HG03139 (cell line): ENCODE results near the gene OCA2.
"Not testable (repeated sequence)": the region's sequence is repeated elsewhere in the genome, so short reads cannot be mapped to it uniquely, and the experiment has no call there.

Experiments
- ATAC-seq: cut with Tn5 transposase; IDR thresholded peaks from one replicate; pipeline ENCODE4 v1.9.1; 2021; ENCODE audit not compliant: unreplicated experiment

Gene OCA2

DNA sequence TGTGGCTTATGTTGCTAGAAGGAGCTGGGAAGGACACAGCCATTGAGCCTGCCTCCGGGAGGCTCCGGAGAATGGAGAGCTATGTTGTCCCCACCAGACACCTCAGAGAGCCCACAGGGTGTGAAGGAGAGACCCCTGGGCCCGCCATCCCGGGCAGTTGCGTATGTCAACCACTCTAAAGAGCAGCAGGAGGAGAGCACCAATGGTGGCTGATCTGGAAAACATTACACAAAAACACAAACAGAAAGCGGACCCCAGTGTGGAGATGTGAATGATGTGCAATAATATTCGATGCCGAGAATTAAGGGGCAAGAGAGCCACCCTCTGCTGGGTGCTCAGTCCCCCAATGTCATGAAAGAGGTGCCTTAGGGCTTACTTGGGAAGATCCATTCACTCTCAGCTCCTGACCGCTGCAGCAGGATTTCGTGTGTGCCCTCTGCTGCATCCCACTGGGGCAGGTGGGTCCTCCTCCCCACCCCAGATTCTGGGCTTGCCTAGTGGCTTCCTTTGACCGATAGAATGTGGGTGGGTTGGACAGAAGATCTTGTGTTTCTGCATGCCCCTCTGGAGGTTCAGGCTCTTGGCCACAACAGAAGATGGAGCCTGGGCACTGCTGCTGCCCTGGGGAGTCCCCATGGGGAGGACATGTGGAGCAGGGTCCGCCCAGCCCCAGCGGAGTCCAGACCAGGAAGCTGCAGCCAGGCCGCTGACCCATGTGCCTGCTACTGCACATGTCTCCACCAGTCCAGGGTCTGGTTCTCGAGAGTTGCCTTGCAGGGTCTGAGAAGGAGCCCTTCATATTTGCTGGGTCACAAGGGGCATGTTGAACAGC lies 245.3 kb downstream of the OCA2 start:
- ATAC-seq: no peak

GRCh38 chr15:27851858-27852210 lies 247.3 kb downstream of the OCA2 start:
- no peak for ATAC-seq

DNA sequence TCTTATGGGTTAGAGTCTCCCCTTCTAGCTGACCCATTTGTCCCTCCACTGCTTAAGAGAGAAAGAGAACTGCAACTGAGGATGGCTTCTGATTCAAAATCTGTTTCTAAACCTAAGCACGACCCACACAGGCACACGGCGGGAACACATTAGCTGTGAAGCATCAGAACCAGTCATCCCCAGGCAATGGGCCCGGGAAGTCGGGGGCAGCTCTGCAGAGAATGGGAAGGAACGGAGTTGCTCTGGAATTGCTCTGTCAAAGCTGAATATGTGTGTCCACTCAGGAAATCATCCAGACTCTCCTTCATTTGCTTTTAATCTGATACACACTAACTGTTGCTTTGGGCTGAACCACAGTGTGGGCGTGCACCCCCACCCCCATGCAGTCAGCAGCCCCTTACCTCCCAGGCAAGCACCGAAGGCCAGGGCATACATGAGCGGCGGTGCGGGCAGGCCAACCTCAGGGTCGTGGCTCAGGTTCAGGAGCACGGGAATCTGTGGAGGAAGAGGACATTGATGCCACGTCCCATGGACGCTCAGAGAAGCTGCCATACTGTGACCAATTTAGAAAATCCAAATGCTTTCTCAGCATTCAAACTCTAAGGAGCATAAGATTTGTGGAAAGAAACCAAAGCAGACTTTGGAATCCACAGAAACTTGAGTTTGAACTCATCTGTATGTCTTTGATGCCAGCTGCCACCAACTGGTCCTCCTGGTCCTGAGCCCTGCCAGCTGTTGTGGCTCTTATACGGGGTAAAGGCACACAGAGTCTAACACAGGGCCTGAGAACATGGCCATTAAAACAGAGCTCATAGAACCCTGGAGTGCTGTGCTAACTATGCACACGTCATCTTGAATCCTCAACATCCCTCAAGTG lies 247.9 kb downstream of the OCA2 start:
- no peak for ATAC-seq

DNA sequence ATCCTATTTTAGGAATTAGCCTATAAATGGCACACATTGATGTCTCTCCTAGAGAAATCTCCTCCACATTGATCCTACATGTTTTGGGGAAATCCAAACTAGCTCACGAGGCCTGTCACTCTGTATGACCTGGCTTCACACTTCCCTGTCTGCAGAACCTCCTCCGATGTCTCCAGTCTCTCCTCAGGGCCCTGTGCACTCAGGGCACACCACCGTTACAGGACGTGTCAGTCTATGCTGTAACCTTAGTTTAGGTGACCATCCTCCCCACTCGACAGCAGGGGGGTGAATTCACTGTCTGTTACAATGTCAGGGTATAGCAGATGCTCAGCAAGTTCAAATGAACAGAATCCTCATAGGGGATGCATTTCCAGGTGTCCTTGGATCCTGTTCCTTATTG lies 249.1 kb downstream of the OCA2 start:
- ATAC-seq: no peak

- ATAC-seq: not testable (repeated sequence)
These were observed 250.2 kb downstream of the OCA2 start for GRCh38 chr15:27848936-27849335.

GRCh38 chr15:27847775-27848710 lies 251.1 kb downstream of the OCA2 start:
- ATAC-seq: no peak

DNA sequence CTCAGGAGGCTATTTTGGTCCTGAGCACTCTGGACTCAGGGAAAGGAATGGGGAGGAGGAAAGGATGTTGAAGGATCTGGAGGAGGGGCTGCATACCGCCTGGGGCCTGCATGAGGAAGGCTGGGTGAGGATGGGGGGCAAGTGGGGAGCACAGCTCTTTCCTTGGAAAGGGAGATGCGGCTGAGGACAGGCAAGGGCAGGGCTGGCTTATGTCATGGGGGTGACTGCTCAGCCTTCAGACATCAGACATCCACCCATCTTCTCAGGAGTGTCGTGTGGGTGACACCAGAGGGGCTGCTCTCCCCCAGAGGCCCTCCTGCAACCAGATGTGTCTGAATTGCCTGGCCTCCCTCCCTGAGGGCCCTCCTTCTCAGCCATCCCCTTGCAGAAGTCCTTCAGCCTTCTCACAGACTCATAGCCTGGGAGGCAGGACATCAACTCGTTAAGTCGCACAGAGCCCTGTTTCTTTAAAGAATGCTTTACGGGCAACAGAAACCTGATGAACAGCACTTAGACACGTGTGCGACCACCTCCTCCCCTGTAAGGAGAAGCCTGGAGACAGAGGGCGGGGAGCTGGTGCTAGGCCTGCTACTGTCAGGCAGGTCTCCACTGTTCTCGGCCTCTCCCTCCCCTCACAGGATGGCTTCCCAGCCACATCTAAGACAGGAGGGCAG lies 252.3 kb downstream of the OCA2 start:
- no peak for ATAC-seq

GRCh38 chr15:27845535-27846369 lies 253.4 kb downstream of the OCA2 start:
- ATAC-seq: no peak

GRCh38 chr15:27844018-27844666 lies 255.0 kb downstream of the OCA2 start:
- no peak for ATAC-seq

DNA sequence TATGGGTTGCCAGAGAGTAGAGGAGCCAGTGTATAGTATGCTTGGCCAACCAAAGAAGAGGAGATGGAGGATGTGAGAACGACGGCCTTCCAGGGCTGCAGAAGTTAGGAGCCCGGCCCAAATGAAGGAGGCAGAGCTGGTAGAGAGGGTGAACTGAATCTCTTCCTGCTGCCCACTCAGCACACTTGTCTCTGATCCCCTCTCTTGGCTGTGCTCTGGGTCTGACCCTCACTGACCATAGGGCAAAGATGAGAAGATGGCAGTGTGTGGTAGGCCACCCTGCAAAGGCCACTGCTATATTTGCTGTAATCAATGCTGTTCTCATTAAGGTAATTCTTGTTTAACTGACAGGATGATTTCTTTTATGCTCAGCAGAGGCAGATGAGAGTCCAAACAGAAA lies 256.0 kb downstream of the OCA2 start:
- ATAC-seq: no peak

DNA sequence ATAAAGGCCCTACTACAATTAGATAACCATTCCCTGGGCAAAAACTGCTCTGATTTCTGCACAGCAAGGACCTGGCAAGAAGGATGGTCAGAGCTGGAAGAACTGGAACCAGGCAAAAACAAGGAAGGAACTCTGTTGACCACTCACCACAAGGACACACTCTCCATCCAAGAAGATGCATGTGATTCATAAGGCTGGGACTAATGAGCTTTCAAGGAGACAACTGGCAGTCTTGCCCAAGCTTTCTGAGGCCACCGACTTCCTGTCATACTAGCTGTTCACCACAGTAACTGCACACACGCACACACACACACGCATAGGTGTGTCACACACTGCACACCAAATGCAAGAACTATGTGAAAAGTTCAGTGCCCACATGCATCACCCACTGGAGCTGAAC lies 256.6 kb downstream of the OCA2 start:
- ATAC-seq: no peak

DNA sequence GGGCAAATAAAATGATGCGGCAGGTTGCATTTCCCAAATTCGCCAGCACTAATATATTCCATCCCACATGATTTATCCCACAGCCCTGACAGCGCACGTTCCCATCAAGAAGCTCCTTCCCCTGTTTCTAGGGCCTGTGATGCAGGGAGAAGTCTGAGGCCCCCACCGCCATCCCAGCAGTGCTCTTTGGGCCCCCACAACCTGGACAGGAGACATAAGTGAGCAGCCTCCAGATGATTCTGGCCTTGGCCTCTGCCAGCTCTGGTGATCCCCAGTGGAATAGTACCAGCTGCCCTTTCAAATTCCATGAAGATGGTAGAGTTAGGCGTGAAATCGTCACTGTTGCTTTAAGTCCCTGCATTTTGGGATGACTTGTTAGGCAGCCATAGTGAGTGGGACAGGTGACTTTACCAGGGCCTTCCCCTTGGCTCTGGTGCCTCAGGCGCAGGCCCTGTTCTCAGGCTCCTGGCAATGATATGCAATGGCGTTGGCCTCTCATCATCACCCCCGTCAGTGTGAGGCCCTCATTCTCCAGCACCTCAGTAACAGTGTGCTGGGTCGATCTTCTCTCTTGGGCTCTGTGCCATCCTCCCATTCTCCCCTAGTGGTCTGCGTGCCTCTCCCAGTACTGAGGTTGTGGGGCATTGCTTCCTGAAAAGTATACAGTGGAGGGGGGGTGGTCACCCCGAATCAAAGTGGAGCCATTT lies 263.7 kb downstream of the OCA2 start:
- no peak for ATAC-seq

GRCh38 chr15:27834684-27835083 lies 264.4 kb downstream of the OCA2 start:
- no peak for ATAC-seq

DNA sequence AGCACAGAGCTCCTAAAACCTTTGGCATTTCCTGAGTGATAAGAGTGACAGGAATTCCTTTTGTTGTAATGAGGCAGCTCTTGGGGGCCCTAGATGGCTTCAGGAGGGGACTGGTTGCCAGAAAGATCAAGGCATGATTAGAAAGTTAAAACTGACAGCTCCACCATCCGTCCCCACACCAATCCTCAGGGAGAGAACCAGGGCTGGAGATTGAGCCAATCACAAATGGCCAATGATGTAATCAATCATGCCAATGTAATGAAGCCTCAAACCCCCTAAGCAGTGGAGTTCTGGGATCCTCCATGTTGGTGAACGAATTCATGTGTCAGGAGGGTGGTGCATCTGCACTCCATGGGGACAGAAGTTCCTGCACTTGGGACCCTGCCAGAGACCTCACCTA lies 265.1 kb downstream of the OCA2 start:
- ATAC-seq: no peak

- ATAC-seq: no peak
These were observed 265.9 kb downstream of the OCA2 start for GRCh38 chr15:27833178-27833577.

DNA sequence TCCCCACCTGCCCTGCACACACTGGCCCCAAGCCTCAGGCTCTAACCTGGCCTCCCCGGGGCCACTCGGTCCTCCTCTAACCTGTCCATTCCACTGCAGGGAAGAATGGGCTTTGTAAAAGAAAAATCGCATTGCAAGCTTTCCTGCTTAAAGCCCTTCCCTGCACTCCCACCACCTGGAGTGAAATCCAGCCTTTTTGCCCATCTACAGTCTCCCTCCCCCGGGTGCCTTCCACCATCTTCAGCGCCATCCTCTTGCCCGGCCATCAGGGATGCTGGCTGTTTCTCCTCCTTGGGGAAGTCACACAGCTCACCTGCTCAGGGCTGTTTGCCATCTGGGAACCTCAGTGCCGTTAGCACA lies 266.9 kb downstream of the OCA2 start:
- no peak for ATAC-seq

DNA sequence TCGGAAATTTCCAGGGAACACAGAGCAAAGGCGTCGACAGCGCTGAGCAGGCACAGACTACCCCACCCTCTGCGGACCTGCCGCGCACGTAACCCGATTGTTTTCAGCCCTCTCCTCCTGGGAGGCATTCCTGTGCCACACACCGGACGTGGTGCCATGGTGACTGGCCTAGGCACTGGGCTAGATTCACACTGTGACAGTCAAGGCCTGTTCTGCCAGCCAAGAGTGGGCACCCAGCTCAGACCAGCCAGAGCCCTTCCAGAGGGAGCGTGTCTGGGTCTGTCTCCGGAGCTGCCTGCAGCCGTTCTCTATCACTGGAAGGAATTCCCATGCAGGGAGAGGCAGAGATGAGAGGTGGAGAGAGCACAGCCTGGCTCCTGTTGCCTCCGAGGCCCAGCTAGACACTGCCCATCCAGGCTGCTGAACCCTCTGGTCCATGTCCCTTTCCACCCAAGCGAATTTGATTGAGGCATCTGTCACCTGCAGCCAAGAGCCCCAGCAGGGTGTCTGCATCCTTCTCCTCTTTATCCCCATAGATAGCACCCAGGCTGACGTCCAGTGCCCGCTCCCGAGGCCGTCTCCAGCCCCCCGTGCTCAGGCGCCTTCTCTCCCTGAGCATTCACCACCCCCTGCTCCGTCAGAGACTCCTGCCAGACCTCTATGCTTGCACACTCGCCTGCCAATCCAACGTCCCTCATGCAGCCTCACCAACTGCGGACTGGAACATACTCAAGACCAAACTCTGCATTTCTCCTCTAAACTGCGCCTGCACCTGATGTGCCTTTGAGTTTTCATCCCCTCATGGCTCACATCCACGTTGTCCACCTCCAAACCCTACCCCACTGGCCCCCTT lies 267.5 kb downstream of the OCA2 start:
- no peak for ATAC-seq

DNA sequence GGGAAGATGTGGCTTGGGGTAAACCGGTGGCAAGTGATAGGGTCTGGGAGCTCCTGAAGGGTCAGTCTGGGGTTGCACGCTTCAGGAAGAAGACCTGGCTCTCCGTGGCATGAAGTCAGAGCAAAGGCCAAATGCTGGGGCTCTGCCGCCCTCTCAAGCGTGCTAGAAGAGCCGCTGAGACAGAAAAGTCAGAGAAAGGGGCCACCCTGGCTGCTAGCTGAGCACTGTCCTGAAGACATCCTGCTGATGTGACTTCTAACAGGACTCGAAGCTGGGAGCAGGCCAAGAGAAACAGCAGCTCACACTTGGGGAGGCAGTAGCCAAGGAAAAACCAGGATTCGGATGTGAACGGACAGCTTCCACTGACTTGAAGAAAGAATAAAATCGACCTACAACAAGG lies 270.4 kb downstream of the OCA2 start:
- ATAC-seq: no peak
